ENCODE results near the gene ACTR1A.

- TF ChIP-seq, protein P1, sequence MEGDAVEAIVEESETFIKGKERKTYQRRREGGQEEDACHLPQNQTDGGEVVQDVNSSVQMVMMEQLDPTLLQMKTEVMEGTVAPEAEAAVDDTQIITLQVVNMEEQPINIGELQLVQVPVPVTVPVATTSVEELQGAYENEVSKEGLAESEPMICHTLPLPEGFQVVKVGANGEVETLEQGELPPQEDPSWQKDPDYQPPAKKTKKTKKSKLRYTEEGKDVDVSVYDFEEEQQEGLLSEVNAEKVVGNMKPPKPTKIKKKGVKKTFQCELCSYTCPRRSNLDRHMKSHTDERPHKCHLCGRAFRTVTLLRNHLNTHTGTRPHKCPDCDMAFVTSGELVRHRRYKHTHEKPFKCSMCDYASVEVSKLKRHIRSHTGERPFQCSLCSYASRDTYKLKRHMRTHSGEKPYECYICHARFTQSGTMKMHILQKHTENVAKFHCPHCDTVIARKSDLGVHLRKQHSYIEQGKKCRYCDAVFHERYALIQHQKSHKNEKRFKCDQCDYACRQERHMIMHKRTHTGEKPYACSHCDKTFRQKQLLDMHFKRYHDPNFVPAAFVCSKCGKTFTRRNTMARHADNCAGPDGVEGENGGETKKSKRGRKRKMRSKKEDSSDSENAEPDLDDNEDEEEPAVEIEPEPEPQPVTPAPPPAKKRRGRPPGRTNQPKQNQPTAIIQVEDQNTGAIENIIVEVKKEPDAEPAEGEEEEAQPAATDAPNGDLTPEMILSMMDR (IDR thresholded peaks at IDR 0.05) = no peak
- no peak for TF ChIP-seq POLR2AphosphoS5 (IDR thresholded peaks at IDR 0.05)
Observed at GRCh38 chr10:102479651-102480050, 22.9 kb downstream of the ACTR1A start.
